Measurements from ENCODE around the gene NOL9.
"Not testable (repeated sequence)": the region's sequence is repeated elsewhere in the genome, so short reads cannot be mapped to it uniquely, and the experiment has no call there.

The NOL9 gene

DNA sequence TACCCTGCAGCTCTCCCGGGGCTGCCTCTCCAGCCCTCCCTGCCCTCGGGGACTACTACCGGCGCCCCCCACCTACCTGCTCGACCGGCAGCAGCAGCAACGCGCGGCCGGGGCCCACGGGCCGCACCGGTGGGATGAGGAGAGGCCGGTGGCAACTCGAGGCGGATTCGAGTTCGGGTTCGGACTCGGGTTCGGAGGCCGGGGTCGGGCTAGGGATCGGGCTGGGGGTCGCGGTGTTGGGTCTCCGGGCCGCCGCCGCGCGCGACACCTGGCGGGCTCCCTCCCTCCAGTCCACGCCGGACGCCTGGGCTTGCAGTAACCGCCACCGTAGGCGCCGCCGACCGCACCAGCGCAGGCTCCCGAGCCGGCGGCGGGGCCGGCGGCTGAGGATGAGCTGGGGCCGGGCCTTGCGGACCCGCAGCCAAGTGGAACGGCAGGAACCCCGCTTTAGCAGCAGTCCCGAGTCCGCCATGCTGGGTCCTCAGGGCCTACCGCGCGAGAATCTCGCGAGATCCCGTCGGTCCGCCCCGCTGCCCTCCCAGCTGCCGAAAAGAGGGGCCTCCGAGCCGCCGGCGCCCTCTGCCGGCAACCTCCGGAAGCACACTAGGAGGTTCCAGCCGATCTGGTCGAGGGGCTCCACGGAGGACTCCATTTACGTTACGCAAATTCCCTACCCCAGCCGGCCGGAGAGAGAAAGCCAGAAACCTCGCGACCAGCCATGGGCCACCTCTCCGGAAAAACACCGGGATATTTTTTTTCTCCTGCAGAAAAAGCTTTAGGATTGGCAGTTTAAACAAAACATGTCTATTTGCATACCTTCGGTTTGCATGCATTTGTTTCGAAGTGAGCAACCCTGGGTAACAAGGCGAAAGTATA is at the start of gene NOL9:
NOL9 (minus strand) TSS at position 483 of the 876 bp plus-strand sequence; CDS start at position 472, 11 bp downstream.
- DNase-seq (ENCODE audit: low spot score): peak; percentile 89

DNA sequence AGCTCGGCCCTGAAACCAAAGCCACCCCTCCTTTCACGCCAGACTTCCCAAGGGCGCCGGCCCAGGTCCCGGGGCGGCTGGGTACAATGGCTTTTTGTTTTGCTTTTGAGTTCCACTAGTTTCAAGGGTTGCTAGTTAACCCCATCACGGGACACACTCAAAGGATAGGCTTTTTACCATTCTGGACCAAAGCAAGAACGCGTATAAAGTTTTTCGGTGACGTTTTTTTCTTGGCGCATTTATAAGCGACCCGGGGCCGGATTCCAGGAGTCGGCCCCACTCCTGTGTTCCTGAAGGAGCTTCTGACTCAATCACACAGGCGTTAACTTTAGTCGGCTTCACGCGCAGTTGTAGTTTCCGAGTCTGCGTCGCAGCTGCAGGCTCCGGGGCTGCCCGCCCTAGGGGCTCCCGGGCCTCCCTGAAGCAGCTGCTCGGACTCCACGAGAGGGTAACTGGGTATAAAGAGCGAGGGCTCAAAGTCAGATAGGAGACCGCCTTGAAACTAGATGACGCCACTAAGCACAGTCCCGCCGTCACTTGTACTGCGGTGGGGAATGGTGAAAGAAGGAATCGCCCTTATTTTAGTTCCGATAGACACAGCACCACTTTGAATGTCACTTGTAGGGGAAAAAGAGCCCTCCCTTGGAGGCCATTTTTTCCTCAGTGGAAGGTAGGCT is 49.1 kb upstream of the NOL9 start:
- DNase-seq (ENCODE audit: low spot score): peak; percentile 75

DNA sequence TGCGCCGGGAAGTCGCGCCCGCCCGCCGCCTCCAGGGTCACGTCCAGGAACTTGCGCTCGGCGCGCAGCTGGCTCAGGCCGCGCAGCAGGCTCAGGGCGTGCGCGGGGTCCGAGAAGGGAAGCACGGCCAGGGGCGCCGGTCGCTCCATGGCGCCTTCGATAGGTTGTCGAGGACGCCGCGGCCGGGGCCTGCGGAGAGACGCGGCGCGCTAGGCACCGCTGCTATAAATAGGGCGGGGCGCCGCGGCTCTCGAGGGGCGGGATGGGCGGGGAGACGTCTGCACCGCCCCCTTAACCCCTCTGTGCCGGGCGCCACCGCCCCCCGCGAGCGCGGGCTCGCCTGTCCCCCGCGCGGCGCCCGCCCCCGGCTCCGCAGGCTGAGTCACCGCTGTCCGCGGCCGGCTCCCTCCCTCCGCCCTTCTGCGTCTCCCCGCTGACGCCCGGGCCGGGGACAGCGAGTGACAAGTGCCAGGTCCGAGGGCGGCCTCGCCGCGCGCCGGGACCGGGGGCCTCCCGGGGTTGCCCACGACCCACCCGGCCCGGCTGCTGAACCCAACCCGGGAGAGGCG is 48.4 kb upstream of the NOL9 start, which contains the start of gene KLHL21:
KLHL21 (minus strand) TSS at position 201 of the 569 bp plus-strand sequence; CDS start at position 149, 52 bp downstream.
- peak; percentile 94 for DNase-seq (ENCODE audit: low spot score)

DNA sequence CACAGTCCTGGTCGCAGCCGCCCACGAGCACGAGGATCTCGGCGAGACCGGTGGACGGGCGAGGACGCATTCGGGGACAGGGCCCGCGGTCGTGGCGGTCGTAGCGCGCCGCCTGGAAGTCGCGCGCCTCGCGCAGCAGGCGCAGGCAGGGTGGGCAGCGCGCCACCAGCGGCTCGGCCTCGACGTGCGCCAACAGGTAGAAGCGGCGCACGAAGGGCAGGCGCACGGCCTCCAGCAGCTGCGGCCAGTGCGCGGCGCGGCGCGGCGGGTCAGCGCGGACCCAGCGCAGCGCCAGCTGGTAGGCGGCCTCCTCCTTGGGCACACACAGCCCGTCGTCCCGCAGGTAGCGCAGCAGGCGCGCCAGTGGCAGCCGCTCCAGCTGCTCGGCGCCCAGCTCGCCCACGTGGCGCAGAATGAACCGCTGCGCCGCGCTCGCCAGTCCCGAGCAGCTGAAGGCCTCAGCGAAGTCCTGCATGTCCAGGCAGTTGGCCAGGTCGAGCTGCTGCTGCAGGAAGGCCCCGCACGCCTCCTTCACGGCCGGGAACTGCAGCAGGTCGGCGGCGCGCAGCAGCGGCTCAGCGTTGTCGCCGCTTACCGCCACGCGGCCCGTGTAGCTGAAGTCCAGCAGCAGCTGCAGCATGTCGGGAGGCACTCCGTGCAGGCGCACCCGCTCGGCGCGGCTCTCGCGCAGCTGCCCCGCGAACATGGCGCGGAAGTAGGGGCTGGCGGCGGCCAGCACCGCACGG is 47.8 kb upstream of the NOL9 start:
- peak; percentile 44 for DNase-seq (ENCODE audit: low spot score)

DNA sequence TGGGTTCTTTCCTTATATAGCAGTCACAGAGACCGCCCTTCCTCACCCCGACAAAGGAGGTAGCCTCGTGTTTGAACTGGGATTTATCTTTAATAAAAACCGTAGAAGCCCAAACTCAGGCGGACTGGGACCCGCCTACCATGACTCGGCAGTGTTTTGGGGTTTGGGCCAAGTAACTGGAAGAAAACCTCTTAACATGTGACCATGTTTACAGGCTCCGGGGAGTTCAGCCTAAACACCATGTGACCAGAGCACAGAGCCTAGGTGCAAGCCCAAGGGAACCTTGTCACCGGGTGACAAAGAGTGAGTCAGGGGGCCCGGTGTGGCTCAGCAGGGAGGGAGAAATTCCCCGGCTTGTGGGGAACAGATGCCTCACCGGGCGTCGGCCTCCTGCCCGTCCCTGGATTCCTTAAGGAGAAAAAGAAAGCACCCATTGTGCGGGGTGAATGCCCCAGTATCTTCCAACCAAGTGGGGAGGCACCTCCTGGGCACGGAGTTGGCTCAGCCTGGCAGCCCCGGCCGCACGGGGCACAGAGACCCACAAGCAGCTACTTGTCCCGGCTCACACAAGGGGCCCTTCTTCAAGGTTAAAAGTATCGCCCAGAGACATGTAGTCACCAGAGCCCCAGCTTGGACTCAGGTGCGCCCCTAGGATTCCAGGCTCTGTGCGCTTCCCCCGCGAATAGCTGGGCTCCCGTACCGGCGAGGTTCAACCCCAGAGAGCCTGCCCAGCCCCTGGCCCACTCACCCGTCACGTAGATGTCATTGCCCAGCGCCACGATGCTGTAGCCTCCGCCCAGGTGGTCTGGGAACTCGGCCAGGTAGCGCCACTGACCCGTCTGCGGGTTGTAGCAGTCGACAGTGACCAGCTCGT is 47.0 kb upstream of the NOL9 start:
- DNase-seq (ENCODE audit: low spot score): peak; percentile 99

DNA sequence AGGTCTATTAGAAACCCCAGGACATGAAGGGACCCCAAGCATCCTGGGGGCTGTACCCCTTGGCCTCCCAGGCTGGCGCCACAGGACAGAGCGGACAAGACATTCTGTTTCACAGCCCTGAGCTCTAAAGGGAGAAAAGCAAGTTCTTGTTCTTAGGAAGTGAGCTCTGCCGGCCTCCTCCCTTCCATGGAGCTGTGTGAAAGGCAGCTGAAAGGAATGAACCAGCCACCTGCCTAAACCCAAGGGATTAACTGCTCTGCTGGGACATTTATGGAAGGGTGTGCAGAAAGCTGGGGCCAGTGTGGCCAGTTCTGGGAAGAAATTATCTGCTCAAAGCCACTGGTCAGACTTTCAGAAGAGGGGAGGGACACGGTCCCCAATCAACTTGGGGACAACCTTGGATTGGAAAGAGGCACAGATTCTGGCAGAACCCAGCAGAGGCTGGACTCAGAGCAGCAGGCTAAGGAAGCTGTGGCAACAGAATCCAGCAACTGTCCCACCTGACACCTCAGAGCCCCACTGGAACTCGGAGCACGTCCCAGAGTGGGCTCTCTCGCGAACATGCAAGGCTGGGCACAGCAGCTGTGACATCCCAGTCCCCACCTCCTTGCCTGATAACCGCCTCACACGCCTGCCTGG is 46.2 kb upstream of the NOL9 start:
- DNase-seq (ENCODE audit: low spot score): no peak

DNA sequence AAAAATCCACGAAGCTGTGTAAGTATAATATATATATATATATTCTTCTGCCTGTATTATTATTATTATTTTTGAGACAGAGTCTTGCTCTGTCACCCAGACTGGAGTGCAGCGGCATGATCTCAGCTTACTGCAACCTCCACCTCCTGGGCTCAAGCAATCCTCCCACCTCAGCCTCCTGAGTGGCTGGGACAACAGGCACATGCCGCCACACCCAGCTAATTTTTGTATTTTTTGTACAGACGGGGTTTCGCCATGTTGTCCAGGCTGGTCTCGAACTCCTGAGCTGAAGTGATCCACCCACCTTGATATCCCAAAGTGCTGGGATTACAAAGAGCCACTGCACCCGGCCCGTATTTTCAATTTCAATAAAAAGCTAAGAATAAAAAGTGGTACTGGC is 45.7 kb upstream of the NOL9 start:
- DNase-seq (ENCODE audit: low spot score): not testable (repeated sequence)

DNA sequence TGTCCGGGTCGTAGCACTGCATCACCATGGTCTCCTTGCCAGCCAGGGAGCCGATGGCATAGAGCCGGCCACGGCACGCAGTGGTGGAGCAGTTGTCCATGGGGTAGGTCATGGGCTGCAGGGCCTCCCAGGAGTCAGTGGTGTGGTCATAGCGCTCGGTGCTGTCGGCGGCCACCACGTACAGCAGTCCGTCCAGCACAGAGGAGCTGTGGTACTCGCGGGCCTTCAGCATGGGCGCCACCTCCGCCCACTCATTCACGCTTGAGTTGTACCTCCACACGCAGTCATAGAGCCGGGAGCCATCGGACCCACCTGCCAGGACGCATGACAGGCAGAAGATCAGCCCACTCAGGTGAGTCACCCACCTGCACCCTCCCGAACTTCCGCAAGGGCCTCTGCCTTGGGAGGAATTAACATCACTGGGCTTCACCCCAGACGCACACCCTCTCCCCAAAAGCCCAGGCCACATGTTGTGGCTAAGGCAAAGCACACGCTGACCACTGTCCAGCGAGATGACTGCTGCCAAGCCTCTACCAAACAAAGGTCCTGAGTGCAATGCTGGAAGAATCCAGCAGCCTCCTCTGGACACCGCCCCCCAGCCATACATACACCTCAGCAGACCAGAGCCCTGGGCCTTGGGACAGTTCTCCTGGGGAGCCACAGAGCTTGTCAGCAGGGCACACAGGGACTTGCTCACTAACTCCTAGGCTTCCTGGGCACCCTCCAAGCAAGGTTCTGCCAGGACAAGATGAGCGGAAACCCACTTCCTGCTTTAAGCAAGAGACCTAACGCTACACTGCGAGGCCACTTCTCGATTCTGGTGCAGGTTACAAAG is 45.0 kb upstream of the NOL9 start:
- peak; percentile 89 for DNase-seq (ENCODE audit: low spot score)

DNA sequence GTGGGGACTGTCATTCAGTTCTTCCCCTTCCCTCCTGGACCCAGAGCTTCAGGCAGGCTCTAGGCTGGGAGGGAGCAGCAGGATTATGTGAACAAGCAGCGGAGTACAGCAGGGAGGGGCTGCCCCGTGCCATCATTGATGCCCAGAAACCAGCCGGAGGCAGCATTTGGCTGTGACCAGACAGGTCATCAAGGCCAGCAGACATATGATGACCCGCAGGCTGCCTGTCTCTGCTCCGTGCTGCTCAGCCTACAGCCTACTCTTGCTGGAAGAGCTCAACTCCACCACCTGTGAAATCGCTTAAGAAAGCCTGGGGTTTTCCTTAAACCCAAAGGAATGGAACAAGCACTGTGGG is 43.4 kb upstream of the NOL9 start:
- DNase-seq (ENCODE audit: low spot score): no peak

DNA sequence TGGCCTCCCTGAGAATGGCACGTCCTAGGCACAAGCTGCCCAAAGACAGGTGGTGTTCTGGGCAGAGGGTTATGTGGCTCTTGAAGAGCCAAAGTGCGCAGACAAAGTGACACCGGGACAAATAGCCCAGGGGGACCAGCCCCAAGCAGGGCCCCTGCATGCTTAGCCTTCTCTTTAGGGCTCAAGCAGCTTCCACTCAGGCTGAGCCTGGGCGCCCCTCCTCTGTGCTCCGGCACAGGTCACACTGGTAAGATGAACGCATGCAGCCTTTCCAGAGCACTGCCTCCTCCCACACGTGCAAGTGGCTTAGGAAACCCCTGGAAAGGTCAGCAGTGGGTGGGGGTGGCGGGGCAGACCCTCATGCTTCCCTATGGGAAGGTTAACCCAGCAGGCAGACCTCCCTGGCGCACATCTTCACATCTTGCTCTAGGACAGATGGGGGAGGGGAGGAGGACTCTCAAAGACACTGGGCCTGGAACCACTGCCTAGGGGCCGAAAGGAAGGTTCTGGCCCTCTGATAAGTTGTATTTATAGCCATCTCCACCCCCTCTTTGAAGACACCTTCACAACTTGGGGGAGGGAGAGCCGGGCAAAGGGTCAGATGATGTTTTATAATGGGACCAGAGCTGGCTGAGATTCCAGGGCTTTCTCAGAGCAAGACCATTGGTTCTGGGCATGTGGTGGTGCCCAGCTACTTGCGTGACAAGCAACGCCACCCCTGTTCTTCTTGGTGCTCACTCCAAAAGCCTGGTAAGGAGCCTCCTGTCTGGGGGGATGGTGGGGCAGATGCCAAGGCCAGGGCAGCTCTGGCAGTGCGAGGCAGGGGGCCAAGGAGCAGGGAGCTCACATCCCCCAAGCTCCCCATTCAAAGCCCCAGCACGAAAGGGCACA is 42.8 kb upstream of the NOL9 start:
- no peak for DNase-seq (ENCODE audit: low spot score)

DNA sequence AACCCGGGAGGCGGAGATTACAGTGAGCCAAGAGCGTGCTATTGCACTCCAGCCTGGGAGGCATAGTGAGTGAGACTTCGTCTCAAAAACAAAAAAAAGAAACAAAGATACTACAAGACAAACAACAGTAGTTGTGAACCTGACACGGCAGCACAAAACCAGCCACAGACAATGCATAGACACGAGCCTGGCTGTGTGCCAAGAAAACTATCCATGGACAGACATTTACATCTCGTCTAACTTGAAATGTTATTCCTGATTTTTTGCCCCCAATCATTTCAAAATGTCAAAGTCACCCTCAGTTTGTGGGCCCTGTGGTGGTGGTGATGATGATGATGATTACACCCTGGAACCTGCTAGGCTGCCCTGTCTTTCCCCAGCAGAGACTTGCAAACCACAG is 42.0 kb upstream of the NOL9 start:
- DNase-seq (ENCODE audit: low spot score): no peak

DNA sequence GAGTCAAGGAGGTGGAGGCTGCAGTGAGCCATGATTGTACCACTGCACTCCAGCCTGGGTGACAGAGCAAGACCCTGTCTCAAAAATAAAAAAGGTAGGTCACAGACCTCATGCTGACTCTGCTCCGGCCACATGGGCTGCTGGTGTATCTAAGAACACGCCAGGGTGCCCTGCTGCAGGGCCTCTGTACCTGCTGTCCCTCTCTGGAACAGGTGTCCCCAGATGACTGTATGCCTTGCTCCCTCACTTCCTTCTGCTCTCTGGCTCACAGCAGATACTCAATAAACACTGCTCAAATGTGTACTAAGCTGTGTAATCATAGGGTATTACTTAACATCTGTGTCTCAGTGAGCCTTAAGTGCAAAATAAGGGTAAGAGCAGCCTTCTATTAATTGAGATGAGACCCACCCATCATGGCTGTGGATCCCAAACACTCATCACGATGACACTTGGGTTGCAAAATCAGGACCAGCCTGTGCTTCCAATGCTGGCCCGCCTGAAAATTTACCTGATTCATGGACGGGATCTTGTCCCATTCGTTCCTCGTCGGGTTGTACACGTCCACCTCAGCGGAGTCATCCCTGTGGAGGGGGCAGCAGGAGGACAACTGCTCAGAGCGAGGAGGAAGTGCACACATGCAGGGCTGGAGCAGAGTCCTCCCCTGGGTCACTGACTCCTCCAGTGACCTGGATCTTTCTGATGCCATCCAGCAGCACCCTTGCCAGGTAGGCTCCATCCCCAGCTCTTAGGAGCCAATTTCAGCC is 40.8 kb upstream of the NOL9 start:
- no peak for DNase-seq (ENCODE audit: low spot score)

DNA sequence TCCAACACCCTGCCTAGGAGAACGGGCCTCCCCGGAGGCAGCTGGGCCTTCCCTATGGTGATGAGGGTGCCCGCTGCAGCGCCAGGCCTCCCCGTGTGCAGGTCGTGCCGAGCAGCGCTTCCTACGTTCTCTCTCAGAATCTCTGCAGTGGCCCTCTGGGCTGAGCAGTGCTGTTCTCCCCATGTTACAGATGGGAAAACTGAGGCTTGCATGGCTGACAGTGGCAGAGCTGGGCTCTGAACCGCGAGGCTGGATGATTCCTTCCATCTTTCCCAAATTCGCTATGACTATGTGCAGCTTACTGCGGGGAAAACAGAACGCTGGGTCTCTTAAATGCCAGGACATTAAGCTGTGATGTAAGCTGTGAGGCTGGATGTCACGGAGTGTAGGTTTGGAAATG is 39.5 kb upstream of the NOL9 start:
- DNase-seq (ENCODE audit: low spot score): no peak

DNA sequence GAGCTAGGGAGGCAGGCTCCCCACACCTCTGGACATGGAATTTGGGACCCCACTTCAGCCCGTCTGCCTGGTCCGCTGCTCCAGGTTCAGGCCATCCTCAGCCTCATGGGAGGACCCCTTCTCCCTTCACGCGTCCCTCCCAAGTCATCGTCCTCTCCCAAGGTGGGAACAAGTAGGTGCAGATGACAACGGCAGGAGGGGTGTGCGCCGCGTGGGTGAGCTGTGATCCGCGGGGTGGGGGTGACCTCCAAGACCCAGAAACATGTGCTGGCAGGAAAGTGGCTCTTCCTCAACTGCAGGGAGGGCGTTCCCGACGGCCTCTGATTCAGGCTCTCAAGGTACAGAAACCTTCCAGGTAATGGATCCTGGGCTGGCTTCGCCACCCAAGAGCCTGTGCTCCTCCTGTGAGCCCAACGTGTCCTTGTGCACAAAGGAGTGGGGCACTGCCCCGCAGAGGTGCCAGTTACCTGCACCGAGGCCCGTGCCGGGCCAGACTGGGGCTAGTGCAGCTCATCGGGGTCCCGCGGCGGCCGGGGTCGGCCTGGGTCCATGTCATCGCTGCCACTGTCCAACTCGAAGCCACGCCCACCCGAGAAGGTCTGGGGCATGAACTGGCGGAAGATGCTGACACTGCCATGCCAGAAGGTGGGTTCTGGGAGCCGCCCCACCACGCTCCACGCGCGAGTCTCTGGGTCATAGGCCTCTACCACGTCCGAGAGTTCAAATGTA is 38.7 kb upstream of the NOL9 start:
- DNase-seq (ENCODE audit: low spot score): no peak

DNA sequence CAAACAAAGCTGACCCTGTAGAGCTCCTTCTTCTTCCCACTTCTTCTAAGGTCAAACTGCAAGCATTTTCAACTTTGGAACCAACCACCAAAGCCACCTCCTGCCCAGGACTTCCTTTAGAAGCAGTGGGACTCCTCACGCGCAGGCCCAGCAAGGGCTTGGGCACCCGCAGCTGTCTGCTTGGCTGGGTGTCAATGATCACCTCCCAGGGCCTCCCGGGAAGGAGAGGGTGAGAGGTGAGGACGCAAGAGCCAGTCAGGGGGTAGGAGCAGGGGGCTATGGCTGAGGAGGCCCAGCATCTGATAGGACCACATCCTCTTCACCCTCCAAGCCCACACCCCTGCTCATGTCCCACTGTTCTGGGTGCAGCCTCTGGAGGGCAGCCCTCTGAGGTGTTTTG is 38.1 kb upstream of the NOL9 start:
- DNase-seq (ENCODE audit: low spot score): no peak

DNA sequence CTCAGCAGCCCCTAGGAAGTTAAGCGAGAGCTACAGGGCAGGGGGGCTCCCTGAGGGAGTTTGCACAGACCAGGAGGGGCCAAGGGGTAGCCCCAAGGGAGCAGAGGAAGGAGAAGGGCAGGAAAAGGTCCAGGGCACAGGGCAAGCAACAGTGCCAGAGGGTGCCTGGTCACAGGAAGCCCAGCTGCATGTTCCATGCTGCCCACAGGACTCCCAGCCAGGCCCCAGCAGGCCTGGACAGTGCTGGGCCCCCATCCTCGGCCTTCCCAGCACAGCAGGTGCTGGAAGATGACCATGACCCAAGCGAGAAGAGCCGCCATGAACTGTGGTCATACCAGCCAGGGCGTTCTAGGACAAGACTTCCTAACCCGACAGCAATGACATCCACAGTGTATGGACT is 37.3 kb upstream of the NOL9 start:
- DNase-seq (ENCODE audit: low spot score): no peak

DNA sequence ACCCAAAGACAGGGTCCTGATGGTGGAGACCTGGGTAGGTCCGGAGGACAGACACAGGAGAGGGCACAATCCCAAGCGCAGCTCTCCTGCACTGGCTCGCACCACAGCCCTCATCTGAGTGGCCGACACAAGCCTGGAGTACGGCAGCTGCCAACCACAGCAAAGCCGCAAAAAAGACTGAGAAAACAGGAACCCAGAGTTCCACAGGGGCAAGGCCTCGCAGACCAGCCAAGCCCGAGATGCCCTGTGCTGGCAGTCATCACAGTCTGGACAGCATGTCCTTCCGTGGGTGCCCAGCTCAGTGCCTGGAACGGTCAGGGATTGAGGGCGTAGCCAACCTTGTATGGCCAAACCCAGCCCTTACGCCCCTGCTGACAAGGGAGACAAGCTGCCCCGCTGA is 36.9 kb upstream of the NOL9 start:
- DNase-seq (ENCODE audit: low spot score): no peak
